Choroid plexus epithelial cell (primary cell): ENCODE results near the gene OTULIN.
A peak's percentile ranks its signal among the peaks of the same experiment; 100 is the strongest.

Experiments
- DNase-seq: peaks from one replicate; pipeline ENCODE4 v3.0.0-alpha.2; 2010; ENCODE audit warnings: low read depth
- H3K4me3 ChIP-seq: 2 replicates; pipeline ENCODE4 v1.5.1; 2011; ENCODE audit warnings: low read depth, mild to moderate bottlenecking, control low read depth, low read length, moderate library complexity
- CTCF ChIP-seq: conservative IDR thresholded peaks from 2 replicates; pipeline ENCODE4 v1.5.1; 2011; ENCODE audit warnings: low read depth, mild to moderate bottlenecking, control low read depth, inconsistent platforms, low read length, moderate library complexity

Gene OTULIN

GRCh38 chr5:14716755-14717752 is 52.5 kb downstream of the OTULIN start:
- no peak for TF ChIP-seq CTCF
- no peak for DNase-seq
- H3K4me3 ChIP-seq, result no peak overlapping the region

GRCh38 chr5:14718778-14719177 is 54.3 kb downstream of the OTULIN start:
- DNase-seq, result no peak
- TF ChIP-seq CTCF, result no peak

GRCh38 chr5:14720236-14720923 is 55.9 kb downstream of the OTULIN start:
- no peak for TF ChIP-seq CTCF
- DNase-seq, result peak; percentile 87
- no peak overlapping the region for H3K4me3 ChIP-seq

More at GRCh38 chr5:14718778-14719177, 54.3 kb downstream of the OTULIN start:
- H3K4me3 ChIP-seq, result no peak overlapping the region

- no peak for TF ChIP-seq CTCF
- no peak overlapping the region for H3K4me3 ChIP-seq
- no peak for DNase-seq
These were observed 57.6 kb downstream of the OTULIN start for GRCh38 chr5:14721990-14722656.

- no peak for DNase-seq
- H3K4me3 ChIP-seq, result no peak overlapping the region
- no peak for TF ChIP-seq CTCF
These were observed 58.4 kb downstream of the OTULIN start for GRCh38 chr5:14722923-14723322.

- no peak for DNase-seq
These were observed 59.2 kb downstream of the OTULIN start for GRCh38 chr5:14723701-14724132.

More at GRCh38 chr5:14723701-14724132, 59.2 kb downstream of the OTULIN start:
- no peak for TF ChIP-seq CTCF
- no peak overlapping the region for H3K4me3 ChIP-seq
